Calu3 (cell line): Measurements from ENCODE around the gene SHPK. TPM values are rescaled to one million over a fixed set of nuclear protein-coding genes. Genes with fewer than 3 reads are reported as not detected.
"Not testable (repeated sequence)": the region's sequence is repeated elsewhere in the genome, so short reads cannot be mapped to it uniquely, and the experiment has no call there.

Source experiments
- BruUV-seq: library from RNA; stranded (reverse); fragments of 400-500 nt; replicated peaks from 2 replicates; lab custom pipeline; 2021; lab: Mats Ljungman, UMichigan
- CTCF ChIA-PET: fragments of 300-600 bp; sonication (Branson Sonifier 250); formaldehyde crosslinking; loops from one replicate; lab custom pipeline; 2022; ENCODE audit warnings: antibody characterized with exemption; lab: Charles Lee
- DNase-seq: peaks from one replicate; pipeline ENCODE4 v3.0.0; 2022
- H3K27ac Mint-ChIP-seq: one replicate; pipeline ENCODE4 v1.8.0; 2022; ENCODE audit warnings: mixed read lengths; ENCODE audit not compliant: unreplicated experiment
- H3K27me3 Mint-ChIP-seq: one replicate; pipeline ENCODE4 v1.8.0; 2022; ENCODE audit warnings: mixed read lengths; ENCODE audit not compliant: unreplicated experiment
- H3K36me3 Mint-ChIP-seq: one replicate; pipeline ENCODE4 v1.8.0; 2022; ENCODE audit warnings: mild to moderate bottlenecking, moderate library complexity, mixed read lengths; ENCODE audit not compliant: insufficient read depth, unreplicated experiment
- H3K4me1 Mint-ChIP-seq: one replicate; pipeline ENCODE4 v1.8.0; 2022; ENCODE audit warnings: mild to moderate bottlenecking, low read depth, mixed read lengths; ENCODE audit not compliant: unreplicated experiment
- H3K4me3 Mint-ChIP-seq: one replicate; pipeline ENCODE4 v1.8.0; 2022; ENCODE audit warnings: mild to moderate bottlenecking, low read depth, moderate library complexity, mixed read lengths; ENCODE audit not compliant: unreplicated experiment
- H3K9me3 Mint-ChIP-seq: one replicate; pipeline ENCODE4 v1.8.0; 2022; ENCODE audit warnings: low read depth, mixed read lengths; ENCODE audit not compliant: unreplicated experiment
- intact Hi-C: fragments of 100-400 bp; cut with micrococcal nuclease; formaldehyde crosslinking; loops from one replicate; pipeline ENCODE4 v1.10.0; 2022; ENCODE audit not compliant: unreplicated experiment
- total RNA-seq: library from RNA; stranded (reverse); gene quantifications from 2 replicates; pipeline ENCODE4 v1.2.3, GENCODE V29; 2022
- TF ChIP-seq, protein P1 (sequence below): fragments of 200-600 bp; IDR thresholded peaks from one replicate; pipeline ENCODE4 v1.8.0; 2022; ENCODE audit warnings: antibody characterized with exemption; ENCODE audit not compliant: unreplicated experiment

The SHPK gene
- total RNA-seq, 1 experiment from 2014 or later, result 9.4 TPM

DNA sequence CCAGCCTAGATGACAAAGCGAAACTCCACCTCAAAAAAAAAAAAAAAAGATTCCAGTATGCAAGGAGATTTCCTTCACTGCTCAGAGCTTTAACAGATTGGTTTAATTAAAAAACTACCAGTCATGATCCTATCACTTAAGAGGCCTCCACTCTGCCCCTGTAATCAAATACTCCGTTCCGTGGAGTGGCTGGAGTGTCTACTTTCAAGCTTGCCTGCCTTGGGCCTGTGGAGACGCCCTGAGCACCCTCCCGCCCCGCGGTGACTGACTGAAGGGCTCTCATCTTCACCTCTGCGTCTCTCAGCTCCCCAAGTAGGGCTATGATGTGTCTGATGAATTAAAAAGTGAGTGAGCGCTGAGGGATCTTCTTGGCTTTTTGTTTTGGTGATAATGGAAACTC, 53.1 kb downstream of the SHPK start:
- Mint-ChIP-seq H3K36me3 (peaks cover 12% of the 10 kb centered on the region), H3K27me3 (no peaks in the 10 kb centered on the region), H3K4me3 (no peak overlapping the region), H3K27ac (no peak overlapping the region), H3K9me3 (no peaks in the 10 kb centered on the region), H3K4me1 (no peaks in the 10 kb centered on the region)
- BruUV-seq, result no TSS peak
- TF ChIP-seq, protein P1, sequence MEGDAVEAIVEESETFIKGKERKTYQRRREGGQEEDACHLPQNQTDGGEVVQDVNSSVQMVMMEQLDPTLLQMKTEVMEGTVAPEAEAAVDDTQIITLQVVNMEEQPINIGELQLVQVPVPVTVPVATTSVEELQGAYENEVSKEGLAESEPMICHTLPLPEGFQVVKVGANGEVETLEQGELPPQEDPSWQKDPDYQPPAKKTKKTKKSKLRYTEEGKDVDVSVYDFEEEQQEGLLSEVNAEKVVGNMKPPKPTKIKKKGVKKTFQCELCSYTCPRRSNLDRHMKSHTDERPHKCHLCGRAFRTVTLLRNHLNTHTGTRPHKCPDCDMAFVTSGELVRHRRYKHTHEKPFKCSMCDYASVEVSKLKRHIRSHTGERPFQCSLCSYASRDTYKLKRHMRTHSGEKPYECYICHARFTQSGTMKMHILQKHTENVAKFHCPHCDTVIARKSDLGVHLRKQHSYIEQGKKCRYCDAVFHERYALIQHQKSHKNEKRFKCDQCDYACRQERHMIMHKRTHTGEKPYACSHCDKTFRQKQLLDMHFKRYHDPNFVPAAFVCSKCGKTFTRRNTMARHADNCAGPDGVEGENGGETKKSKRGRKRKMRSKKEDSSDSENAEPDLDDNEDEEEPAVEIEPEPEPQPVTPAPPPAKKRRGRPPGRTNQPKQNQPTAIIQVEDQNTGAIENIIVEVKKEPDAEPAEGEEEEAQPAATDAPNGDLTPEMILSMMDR, result no peak
- intact Hi-C loops, result no loop called here
- no peak for DNase-seq
- CTCF ChIA-PET, result interaction anchor here (0.7 kb wide), 1 partner anchor 1701 kb away, joined by 5 read pairs; no protein-coding TSS in a partner anchor

DNA sequence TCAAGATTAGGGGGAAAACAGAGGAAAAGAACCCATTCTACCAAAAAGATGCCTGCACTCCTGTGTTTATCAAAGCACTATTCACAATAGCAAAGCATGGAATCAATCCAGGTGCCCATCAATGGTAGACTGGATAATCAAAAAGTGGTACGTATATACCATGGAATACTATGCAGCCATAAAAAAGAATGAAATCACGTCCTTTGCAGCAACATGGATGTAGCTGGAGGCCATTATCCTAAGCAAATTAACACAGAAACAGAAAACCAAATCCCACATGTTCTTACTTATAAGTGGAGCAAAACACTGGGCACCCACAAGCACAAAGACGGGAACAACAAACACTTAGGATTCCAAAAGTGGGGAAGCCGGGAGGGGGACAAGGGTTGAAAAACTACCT, 57.4 kb downstream of the SHPK start:
- H3K27ac Mint-ChIP-seq, CTCF ChIA-PET, H3K4me1 Mint-ChIP-seq, H3K27me3 Mint-ChIP-seq, BruUV-seq, intact Hi-C loops, H3K4me3 Mint-ChIP-seq, DNase-seq, H3K9me3 Mint-ChIP-seq: not testable (repeated sequence)
- peaks cover 12% of the 10 kb centered on the region for H3K36me3 Mint-ChIP-seq

DNA sequence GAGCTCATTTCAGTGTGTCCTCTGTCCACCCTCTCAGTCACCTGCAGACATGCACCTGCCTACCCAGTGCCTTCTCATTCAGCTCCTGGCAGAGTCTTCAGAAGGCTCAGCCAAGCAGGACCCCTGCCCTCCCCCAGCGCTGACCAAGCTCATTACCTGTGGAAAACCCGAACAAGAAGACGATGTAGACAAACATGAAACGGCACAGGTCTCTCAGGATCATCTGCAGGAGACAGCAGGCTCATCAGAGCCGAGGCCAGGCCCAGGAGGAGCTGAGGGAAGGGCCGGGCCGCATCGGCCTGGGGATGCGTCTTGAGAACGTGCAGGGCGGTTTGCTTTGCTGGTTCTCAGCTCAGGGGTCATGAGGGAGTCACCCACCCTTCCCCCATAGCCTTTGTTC, 59.1 kb downstream of the SHPK start:
- BruUV-seq, result no TSS peak

DNA sequence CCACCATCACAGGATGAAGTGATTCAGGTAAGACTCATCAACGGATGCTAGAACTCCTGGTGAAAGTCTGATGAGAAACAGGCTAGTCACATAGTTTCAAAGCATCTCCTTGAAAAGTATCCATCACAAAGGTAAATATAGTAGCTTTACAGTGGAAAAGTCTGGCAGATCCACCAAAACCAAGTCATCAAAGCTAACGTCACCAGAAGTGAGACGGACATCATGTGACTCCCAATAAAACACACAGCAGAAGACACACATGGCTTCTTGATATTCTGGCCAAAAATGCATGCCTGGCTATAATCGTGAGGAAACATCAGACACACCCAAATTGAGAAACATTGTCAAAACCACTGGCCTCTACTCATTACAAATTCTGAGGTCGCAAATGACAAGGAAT, 60.5 kb downstream of the SHPK start:
- intact Hi-C loops, result no loop called here
- H3K36me3 Mint-ChIP-seq, result peaks cover 17% of the 10 kb centered on the region
- TF ChIP-seq, protein P1, result no peak
- no peak overlapping the region for H3K27ac Mint-ChIP-seq
- H3K27me3 Mint-ChIP-seq, result no peaks in the 10 kb centered on the region
- no peaks in the 10 kb centered on the region for H3K4me1 Mint-ChIP-seq
- no peak overlapping the region for H3K4me3 Mint-ChIP-seq
- no peaks in the 10 kb centered on the region for H3K9me3 Mint-ChIP-seq
- no TSS peak for BruUV-seq
- DNase-seq, result no peak
- CTCF ChIA-PET, result no interaction called here

More for the DNA sequence above, 59.1 kb downstream of the SHPK start:
- no peaks in the 10 kb centered on the region for H3K27me3 Mint-ChIP-seq
- CTCF ChIA-PET, result no interaction called here
- DNase-seq, result no peak
- intact Hi-C loops, result no loop called here
- H3K4me1 Mint-ChIP-seq, result no peaks in the 10 kb centered on the region
- no peaks in the 10 kb centered on the region for H3K9me3 Mint-ChIP-seq
- peaks cover 12% of the 10 kb centered on the region for H3K36me3 Mint-ChIP-seq
- no peak overlapping the region for H3K27ac Mint-ChIP-seq
- TF ChIP-seq, protein P1, result no peak
- H3K4me3 Mint-ChIP-seq, result no peak overlapping the region

DNA sequence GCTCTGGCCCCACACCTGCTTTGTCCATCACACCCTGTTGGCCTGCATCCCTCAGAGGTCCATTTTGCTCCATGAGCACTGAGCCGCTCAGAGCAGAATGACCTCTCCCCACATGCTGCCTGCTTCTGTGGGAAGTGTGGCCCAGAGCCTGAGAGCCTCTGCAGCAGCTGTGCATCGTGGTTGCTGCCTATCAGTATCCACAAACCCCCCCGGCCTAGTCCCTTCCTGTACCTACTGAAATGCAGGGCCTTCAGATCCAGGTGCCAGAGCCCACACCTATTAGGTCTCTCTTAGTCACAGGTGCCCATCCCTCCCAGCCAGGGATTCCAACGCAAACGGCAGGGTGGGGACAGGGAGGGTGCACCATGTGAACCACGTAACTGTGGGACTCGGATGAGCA, 61.8 kb downstream of the SHPK start:
- BruUV-seq, result no TSS peak
- Mint-ChIP-seq H3K27me3 (no peaks in the 10 kb centered on the region), H3K27ac (no peak overlapping the region), H3K4me1 (no peaks in the 10 kb centered on the region), H3K36me3 (peaks cover 12% of the 10 kb centered on the region), H3K4me3 (no peak overlapping the region), H3K9me3 (no peaks in the 10 kb centered on the region)
- no peak for DNase-seq
- intact Hi-C loops, result no loop called here
- TF ChIP-seq, protein P1, result no peak
- CTCF ChIA-PET, result no interaction called here
